K562 (cell line): ENCODE measurements around the gene NAP1L1.

ENCODE experiments used
- MLLT1 ChIP-seq, 2 experiments: fragments of 450-650 bp; IDR thresholded peaks; 2 replicates each; pipeline ENCODE4 v1.6.1; 2016
- NRF1 ChIP-seq, 2 experiments: fragments of 450-650 bp; IDR thresholded peaks in 1 of 2; conservative IDR thresholded peaks in 1 of 2; 2 replicates each; pipeline ENCODE4 v1.6.1; 2014; ENCODE audit warnings: mild to moderate bottlenecking in 2 of 2
- REST ChIP-seq, 2 experiments: fragments of 450-650 bp; formaldehyde crosslinking in 1 of 2; IDR thresholded peaks; 2 replicates each; pipeline versions ENCODE4 v1.4.0 to v1.6.1; 2014 to 2020; ENCODE audit warnings: mild to moderate bottlenecking in 2 of 2, borderline replicate concordance in 1 of 2, low read depth in 1 of 2
- SAP30 ChIP-seq: fragments of 200-600 bp; sonication (generic); IDR thresholded peaks from 2 replicates; pipeline ENCODE4 v1.6.1; 2012; ENCODE audit warnings: borderline replicate concordance, low read depth, mild to moderate bottlenecking, moderate library complexity, low read length, control low read depth, inconsistent platforms; ENCODE audit not compliant: insufficient read depth, poor library complexity, severe bottlenecking
- TBP ChIP-seq: optimal IDR thresholded peaks from 2 replicates; pipeline ENCODE3; 2011; ENCODE audit warnings: low read depth, low read length, improper control_type of control experiment
- ZBTB7A ChIP-seq: IDR thresholded peaks from 2 replicates; pipeline ENCODE4 v1.6.1; 2011; ENCODE audit warnings: low read depth, mild to moderate bottlenecking, low read length, moderate library complexity, borderline replicate concordance; ENCODE audit not compliant: control insufficient read depth
- ZKSCAN1 ChIP-seq: fragments of 150-350 bp; IDR thresholded peaks from 2 replicates; pipeline ENCODE4 v1.6.1; 2016; ENCODE audit warnings: low read depth, low read length
- ZNF324 ChIP-seq: fragments of 250-450 bp; sonication (Bioruptor Pico); IDR thresholded peaks from 2 replicates; pipeline ENCODE4 v1.4.0; 2020; ENCODE audit warnings: mild to moderate bottlenecking
- TF ChIP-seq, protein P1 (sequence below), 3 experiments: IDR thresholded peaks in 2 of 3; conservative IDR thresholded peaks in 1 of 3; 2 replicates each; pipeline ENCODE4 v1.5.1; 2011 to 2012; ENCODE audit warnings: low read length in 3 of 3, mild to moderate bottlenecking in 3 of 3, control low read depth in 2 of 3, improper control_type of control experiment in 1 of 3, inconsistent platforms in 1 of 3, low read depth in 1 of 3, mixed read lengths in 1 of 3, moderate library complexity in 1 of 3; ENCODE audit not compliant: insufficient read depth in 2 of 3
- TF ChIP-seq, protein P2 (sequence below): sonication (generic); formaldehyde crosslinking; IDR thresholded peaks from 2 replicates; pipeline ENCODE4 v1.5.0; 2020; ENCODE audit warnings: missing genetic modification reagents

DNA sequence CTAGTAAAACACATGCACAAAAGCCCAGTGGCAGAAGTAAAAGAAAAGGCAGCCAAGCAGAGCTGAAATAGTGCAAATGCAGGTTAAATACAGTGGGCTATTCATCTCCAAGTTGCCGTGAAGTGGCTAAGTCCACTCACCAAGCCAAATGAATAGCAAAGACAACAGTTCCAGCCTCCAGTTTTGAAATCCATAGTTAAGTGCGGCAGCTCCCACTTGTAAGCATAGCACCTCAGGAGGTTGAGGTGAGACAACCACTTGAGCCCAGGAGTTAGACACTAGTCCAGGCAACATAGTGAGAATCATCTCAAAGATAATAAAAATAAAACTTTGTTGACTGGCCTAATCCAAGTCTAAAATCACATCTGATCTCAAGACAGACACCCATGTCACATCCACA lies 43.1 kb downstream of the NAP1L1 start:
- TF ChIP-seq, protein P1, sequence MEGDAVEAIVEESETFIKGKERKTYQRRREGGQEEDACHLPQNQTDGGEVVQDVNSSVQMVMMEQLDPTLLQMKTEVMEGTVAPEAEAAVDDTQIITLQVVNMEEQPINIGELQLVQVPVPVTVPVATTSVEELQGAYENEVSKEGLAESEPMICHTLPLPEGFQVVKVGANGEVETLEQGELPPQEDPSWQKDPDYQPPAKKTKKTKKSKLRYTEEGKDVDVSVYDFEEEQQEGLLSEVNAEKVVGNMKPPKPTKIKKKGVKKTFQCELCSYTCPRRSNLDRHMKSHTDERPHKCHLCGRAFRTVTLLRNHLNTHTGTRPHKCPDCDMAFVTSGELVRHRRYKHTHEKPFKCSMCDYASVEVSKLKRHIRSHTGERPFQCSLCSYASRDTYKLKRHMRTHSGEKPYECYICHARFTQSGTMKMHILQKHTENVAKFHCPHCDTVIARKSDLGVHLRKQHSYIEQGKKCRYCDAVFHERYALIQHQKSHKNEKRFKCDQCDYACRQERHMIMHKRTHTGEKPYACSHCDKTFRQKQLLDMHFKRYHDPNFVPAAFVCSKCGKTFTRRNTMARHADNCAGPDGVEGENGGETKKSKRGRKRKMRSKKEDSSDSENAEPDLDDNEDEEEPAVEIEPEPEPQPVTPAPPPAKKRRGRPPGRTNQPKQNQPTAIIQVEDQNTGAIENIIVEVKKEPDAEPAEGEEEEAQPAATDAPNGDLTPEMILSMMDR (IDR thresholded peaks at IDR 0.05 in 2 of 3, conservative IDR thresholded peaks at IDR 0.05 in 1 of 3; ENCODE audit: insufficient read depth in 2 of 3, low read depth in 1 of 3, low read length in 3 of 3) = no peak
- TF ChIP-seq ZBTB7A (no peak), MLLT1 (IDR thresholded peaks at IDR 0.05) (no peak), REST (IDR thresholded peaks at IDR 0.05; ENCODE audit: borderline replicate concordance) (no peak), REST (CRISPR knock-in tag; IDR thresholded peaks at IDR 0.05; ENCODE audit: low read depth) (no peak), ZKSCAN1 (no peak), SAP30 (no peak), ZNF324 (CRISPR knock-in tag) (no peak), TBP (no peak), NRF1 (conservative IDR thresholded peaks at IDR 0.05 in 1 of 2, IDR thresholded peaks at IDR 0.05 in 1 of 2) (no peak)
- TF ChIP-seq, protein P2, sequence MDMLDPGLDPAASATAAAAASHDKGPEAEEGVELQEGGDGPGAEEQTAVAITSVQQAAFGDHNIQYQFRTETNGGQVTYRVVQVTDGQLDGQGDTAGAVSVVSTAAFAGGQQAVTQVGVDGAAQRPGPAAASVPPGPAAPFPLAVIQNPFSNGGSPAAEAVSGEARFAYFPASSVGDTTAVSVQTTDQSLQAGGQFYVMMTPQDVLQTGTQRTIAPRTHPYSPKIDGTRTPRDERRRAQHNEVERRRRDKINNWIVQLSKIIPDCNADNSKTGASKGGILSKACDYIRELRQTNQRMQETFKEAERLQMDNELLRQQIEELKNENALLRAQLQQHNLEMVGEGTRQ (CRISPR knock-in tag) = no peak
